Measurements from ENCODE around the gene SLC23A1.

- TF ChIP-seq POLR2A (IDR thresholded peaks at IDR 0.05) (no peak), CTCF (IDR thresholded peaks at IDR 0.05) (no peak)
These were observed 40.7 kb downstream of the SLC23A1 start for GRCh38 chr5:139342423-139342723.
